ENCODE measurements around the gene CDC5L. TPM values are rescaled to one million over a fixed set of nuclear protein-coding genes. Genes with fewer than 3 reads are reported as not detected.

Gene CDC5L
- total RNA-seq, 1 donor from 2014 or later = 18.3 TPM

DNA sequence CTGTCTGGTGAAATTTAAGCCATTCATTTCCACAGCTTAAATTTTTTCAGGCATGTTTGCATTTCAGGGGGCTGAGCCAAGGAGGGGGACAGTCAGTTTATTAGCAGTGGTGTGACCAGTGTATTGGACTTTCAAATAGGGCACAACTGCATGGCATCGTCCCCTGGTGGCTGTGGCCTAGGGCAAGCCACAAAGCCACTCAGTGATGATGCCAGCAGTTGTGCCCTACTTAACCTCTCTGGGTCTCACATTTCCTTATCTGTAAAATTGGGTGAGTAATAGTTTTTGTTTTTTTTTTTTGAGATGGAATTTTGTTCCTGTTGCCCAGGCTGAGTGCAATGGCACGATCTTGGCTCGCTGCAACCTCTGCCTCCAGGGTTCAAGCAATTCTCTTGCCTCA is 48.0 kb downstream of the CDC5L start:
- Histone ChIP-seq H3K27me3 (ENCODE audit: low read depth) (no peaks in the 10 kb centered on the region), H3K4me1 (peaks cover 7% of the 10 kb centered on the region), H3K27ac (no peak overlapping the region), H3K4me3 (no peak overlapping the region), H3K36me3 (peaks cover 8% of the 10 kb centered on the region), H3K9me3 (no peaks in the 10 kb centered on the region)
- TF ChIP-seq, protein P1, sequence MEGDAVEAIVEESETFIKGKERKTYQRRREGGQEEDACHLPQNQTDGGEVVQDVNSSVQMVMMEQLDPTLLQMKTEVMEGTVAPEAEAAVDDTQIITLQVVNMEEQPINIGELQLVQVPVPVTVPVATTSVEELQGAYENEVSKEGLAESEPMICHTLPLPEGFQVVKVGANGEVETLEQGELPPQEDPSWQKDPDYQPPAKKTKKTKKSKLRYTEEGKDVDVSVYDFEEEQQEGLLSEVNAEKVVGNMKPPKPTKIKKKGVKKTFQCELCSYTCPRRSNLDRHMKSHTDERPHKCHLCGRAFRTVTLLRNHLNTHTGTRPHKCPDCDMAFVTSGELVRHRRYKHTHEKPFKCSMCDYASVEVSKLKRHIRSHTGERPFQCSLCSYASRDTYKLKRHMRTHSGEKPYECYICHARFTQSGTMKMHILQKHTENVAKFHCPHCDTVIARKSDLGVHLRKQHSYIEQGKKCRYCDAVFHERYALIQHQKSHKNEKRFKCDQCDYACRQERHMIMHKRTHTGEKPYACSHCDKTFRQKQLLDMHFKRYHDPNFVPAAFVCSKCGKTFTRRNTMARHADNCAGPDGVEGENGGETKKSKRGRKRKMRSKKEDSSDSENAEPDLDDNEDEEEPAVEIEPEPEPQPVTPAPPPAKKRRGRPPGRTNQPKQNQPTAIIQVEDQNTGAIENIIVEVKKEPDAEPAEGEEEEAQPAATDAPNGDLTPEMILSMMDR (IDR thresholded peaks at IDR 0.05) = no peak
- no peak for ATAC-seq
- no peak for DNase-seq
- intact Hi-C loops (cut with DNase I) = no loop called here

DNA sequence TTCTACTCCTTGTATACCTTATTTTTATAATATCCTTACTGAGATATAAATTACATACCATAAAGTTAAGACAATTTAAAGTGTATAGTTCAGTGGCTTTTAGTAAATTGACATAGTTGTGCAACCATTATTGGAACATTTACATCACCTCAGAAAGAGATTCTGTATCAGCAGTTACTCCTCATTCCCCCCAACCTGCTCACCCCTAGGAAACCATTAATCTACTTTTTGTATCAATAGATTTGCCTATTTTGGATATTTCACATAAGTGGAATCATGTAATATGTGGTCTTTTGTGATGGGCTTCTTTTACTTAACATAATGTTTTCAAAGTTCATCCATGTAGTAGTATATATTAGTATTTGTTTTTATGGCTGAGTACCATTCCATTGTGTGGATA is 51.3 kb downstream of the CDC5L start:
- H3K27me3 ChIP-seq (ENCODE audit: low read depth) = no peaks in the 10 kb centered on the region
- H3K4me1 ChIP-seq = no peaks in the 10 kb centered on the region
- intact Hi-C loops (cut with DNase I) = no loop called here
- peaks cover 19% of the 10 kb centered on the region for H3K9me3 ChIP-seq
- no peak overlapping the region for H3K4me3 ChIP-seq
- TF ChIP-seq, protein P1 (IDR thresholded peaks at IDR 0.05) = no peak
- ATAC-seq (no peak), DNase-seq (no peak)
- no peak overlapping the region for H3K27ac ChIP-seq
- peaks cover 5% of the 10 kb centered on the region for H3K36me3 ChIP-seq

DNA sequence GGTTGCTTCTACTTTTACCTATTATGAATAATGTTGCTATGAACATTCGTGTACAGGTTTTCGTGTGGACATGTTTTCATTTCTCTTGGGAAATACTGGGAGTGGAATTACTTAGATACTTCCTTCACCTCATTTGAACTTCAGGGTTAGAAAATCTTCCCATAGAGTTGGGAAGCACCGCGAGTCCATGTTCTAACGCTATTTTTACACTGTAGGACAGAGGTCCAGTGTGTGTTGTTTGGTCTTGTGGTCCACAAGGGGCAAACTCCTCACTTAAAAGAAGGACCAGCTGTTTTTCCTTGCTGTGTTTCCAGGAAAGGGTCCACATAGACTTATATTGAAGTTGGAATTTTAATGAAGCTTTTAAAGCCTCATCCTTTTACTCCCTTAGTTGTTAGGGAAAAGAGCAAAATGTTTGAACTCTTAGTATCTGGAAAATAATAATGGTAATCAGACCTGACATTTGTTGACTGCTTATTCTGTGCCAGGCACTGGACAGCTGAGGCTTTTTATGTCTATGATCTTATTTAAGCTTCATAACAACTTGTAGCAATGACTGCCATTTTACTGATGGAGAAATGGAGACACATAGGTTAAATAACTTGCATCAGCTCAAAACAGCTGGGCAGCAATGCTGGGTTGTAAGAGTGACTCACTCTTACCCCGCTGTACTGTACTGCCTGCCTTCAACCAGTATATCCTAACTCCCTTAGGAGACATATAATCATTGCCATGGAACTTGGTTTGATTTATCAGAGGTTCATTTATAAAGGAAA is 52.0 kb downstream of the CDC5L start:
- no peak for DNase-seq
- no peak for ATAC-seq
- Histone ChIP-seq H3K27me3 (ENCODE audit: low read depth) (no peaks in the 10 kb centered on the region), H3K36me3 (peaks cover 5% of the 10 kb centered on the region), H3K4me3 (no peak overlapping the region), H3K9me3 (peaks cover 19% of the 10 kb centered on the region), H3K4me1 (no peaks in the 10 kb centered on the region), H3K27ac (no peak overlapping the region)
- TF ChIP-seq, protein P1 (IDR thresholded peaks at IDR 0.05) = no peak
- intact Hi-C loops (cut with DNase I) = no loop called here

DNA sequence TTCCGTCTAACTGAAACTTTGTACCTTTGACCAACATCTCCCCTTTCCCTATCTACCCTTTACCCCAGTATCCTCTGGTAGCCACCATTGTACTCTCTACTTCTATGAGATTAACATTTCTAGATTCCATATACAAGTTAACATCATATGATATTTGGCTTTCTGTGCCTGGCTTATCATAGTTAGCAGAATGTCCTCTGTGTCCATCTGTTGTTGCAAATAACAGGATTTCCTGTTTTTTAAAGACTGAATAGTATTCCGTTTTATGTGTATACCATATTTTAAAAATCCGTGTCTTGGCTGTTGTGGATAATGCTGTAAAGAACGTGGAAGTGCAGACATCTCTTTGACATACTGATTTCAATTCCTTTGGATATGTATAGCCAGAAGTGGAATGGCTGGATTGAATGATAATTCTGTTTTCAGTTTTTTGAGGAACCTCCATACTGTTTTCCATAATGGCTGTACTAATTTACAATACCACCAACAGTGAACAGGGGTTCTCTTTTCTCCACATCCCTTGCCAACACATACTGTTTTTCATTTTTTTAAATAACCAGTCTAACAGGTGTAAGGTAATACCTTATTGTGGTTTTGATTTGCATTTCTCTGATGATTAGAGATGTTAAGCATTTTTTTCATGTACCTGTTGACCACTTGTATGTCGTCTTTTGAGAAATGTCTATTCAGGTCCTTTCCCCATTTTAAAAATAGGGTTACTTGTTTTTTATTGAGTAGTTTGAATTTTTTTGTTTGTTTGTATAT is 53.8 kb downstream of the CDC5L start:
- intact Hi-C loops (cut with DNase I) = no loop called here
- no peaks in the 10 kb centered on the region for H3K4me1 ChIP-seq
- no peak for ATAC-seq
- peaks cover 19% of the 10 kb centered on the region for H3K9me3 ChIP-seq
- no peaks in the 10 kb centered on the region for H3K27me3 ChIP-seq (ENCODE audit: low read depth)
- TF ChIP-seq, protein P1 (IDR thresholded peaks at IDR 0.05) = no peak
- DNase-seq = no peak
- H3K4me3 ChIP-seq = no peak overlapping the region
- no peak overlapping the region for H3K27ac ChIP-seq
- H3K36me3 ChIP-seq = peaks cover 16% of the 10 kb centered on the region

DNA sequence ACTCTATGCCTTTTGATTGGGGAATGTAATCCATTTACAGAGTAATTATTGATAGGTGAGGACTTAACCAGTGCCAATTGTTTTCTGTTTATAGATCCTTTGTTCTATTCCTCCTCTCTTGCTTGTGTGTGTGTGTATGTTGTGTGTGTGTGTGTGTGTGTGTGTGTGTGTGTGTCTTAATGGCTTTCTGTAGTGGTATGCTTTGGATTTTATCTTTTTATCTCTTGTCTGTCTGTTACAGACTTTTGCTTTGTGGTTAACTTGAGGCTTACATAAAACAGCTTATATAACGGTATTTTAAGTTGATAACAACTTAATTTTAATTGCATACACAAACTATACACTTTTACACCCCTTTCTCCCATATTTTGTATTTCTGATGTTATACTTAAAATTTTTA is 54.7 kb downstream of the CDC5L start:
- H3K9me3 ChIP-seq = peaks cover 19% of the 10 kb centered on the region
- no peak overlapping the region for H3K4me3 ChIP-seq
- no peak for ATAC-seq
- no peak for DNase-seq
- TF ChIP-seq, protein P1 (IDR thresholded peaks at IDR 0.05) = no peak
- H3K27ac ChIP-seq = no peak overlapping the region
- no peaks in the 10 kb centered on the region for H3K27me3 ChIP-seq (ENCODE audit: low read depth)
- intact Hi-C loops (cut with DNase I) = no loop called here
- H3K36me3 ChIP-seq = peaks cover 26% of the 10 kb centered on the region
- no peaks in the 10 kb centered on the region for H3K4me1 ChIP-seq

All from lower lobe of right lung (tissue), 2 donors.